HG03066 (cell line): ENCODE data around the gene SLC28A2.
"Not testable (repeated sequence)": the region's sequence is repeated elsewhere in the genome, so short reads cannot be mapped to it uniquely, and the experiment has no call there.

Experiments
- ATAC-seq: cut with Tn5 transposase; IDR thresholded peaks from one replicate; pipeline ENCODE4 v1.9.1; 2021; ENCODE audit warnings: low read depth; ENCODE audit not compliant: unreplicated experiment

Gene SLC28A2

GRCh38 chr15:45251888-45252287 is at the start of gene SLC28A2:
SLC28A2 (plus strand) TSS chr15:45252234; CDS start chr15:45253216, 982 bp downstream.
- ATAC-seq, result no peak

- ATAC-seq, result no peak
These were observed 48.9 kb upstream of the SLC28A2 start for GRCh38 chr15:45203182-45203581.

- ATAC-seq, result no peak
These were observed 46.8 kb upstream of the SLC28A2 start for GRCh38 chr15:45205192-45205591.

GRCh38 chr15:45212493-45212892 is 39.5 kb upstream of the SLC28A2 start:
- ATAC-seq, result no peak

GRCh38 chr15:45221053-45221599 is 30.9 kb upstream of the SLC28A2 start:
- no peak for ATAC-seq

- ATAC-seq, result no peak
These were observed 30.1 kb upstream of the SLC28A2 start for GRCh38 chr15:45221967-45222366.

- no peak for ATAC-seq
These were observed 27.3 kb upstream of the SLC28A2 start for GRCh38 chr15:45224621-45225217.

GRCh38 chr15:45225506-45226273 is 26.3 kb upstream of the SLC28A2 start:
- no peak for ATAC-seq

- no peak for ATAC-seq
These were observed 23.1 kb upstream of the SLC28A2 start for GRCh38 chr15:45228931-45229330.

GRCh38 chr15:45230245-45230965 is 21.6 kb upstream of the SLC28A2 start:
- no peak for ATAC-seq

- no peak for ATAC-seq
These were observed 20.9 kb upstream of the SLC28A2 start for GRCh38 chr15:45231132-45231531.

GRCh38 chr15:45231864-45232562 is 20.0 kb upstream of the SLC28A2 start:
- no peak for ATAC-seq

GRCh38 chr15:45234562-45235235 is 17.3 kb upstream of the SLC28A2 start:
- no peak for ATAC-seq

- ATAC-seq, result not testable (repeated sequence)
These were observed 15.2 kb upstream of the SLC28A2 start for GRCh38 chr15:45236806-45237205.

- no peak for ATAC-seq
These were observed 9.7 kb upstream of the SLC28A2 start for GRCh38 chr15:45242289-45242688.

GRCh38 chr15:45249125-45249780 is 2.8 kb upstream of the SLC28A2 start:
- ATAC-seq, result no peak

GRCh38 chr15:45253330-45253729 is 1.3 kb downstream of the SLC28A2 start:
- ATAC-seq, result no peak

GRCh38 chr15:45254405-45254804 is 2.4 kb downstream of the SLC28A2 start:
- no peak for ATAC-seq

- not testable (repeated sequence) for ATAC-seq
These were observed 2.8 kb downstream of the SLC28A2 start for GRCh38 chr15:45254824-45255223.

- ATAC-seq, result no peak
These were observed 7.8 kb downstream of the SLC28A2 start for GRCh38 chr15:45259796-45260195.
